NCI-H1105 (cell line): ENCODE results near the gene CACHD1.
A peak's percentile ranks its signal among the peaks of the same experiment; 100 is the strongest.
"Not testable (repeated sequence)": the region's sequence is repeated elsewhere in the genome, so short reads cannot be mapped to it uniquely, and the experiment has no call there.

ENCODE experiments used
- DNase-seq: peaks from one replicate; lab custom pipeline; 2025; lab: John Stamatoyannopoulos, UW

The CACHD1 gene

DNA sequence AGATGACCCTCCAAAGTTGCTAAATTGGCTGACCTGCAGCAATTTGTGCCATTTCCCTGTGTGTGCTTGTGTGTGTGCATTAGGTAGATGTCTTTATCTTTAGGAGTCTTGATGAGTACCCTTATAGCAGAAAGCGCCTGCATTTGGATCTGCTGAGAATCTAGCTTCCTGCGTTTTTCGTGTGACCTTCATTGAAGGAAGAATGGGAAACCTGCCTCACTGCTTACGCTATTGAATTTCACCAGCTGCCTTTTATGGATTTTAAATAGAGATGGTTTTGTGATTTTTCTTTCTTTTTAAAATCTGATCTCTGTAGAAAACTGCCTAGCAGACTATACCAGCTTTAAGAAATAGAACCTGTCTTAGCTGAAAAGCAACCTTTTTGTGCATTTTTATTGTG is 124.5 kb downstream of the CACHD1 start:
- DNase-seq, result no peak

DNA sequence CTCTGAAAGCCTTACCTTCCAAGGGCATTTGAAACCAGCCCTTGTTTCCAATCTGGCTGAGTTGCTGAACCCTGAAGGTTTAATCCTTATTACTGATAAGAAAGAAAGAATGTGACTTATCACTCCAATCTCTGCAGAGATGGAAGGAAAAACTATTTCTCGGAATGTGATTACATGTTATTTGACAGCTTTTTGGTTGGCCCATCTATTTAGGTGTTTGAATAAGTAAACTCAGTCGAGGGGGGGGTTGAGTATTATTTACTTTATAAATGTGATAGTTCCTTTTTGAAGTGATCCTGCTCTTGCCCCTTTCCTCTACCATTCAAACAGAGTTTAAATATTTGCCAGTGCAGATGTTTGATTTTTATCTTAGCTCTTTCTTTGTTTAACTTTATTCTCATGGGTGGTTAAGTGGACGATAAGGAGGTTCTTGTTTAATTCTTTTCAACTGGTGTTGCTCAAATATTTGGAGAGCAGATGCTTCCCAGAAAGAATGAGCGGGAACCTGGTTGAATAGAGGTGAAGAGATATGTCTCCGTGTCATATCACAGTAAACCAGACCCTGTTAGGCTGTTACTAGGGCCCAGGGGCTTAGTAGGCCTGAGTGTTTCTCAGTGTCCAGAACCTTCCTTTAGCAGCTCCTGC is 126.1 kb downstream of the CACHD1 start:
- DNase-seq, result no peak

DNA sequence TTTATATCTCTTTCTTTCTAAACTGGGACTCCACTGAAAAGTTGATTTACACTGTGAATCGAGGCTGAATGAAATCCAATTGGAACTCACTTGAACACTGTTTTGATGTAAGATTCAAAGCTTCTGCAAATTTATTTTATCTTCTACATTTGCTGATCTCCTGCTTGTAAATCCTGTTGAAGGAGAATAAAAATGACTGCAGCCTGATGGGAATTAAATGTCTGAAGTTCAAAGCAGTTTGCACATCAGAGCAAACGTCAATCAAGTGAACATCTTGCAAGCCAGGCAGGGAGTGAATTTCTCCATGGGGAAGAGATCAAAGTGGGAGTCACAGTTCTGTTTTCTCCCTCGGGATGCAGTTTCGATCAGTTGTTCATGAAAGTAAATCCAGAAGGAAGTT is 127.2 kb downstream of the CACHD1 start:
- DNase-seq, result no peak

DNA sequence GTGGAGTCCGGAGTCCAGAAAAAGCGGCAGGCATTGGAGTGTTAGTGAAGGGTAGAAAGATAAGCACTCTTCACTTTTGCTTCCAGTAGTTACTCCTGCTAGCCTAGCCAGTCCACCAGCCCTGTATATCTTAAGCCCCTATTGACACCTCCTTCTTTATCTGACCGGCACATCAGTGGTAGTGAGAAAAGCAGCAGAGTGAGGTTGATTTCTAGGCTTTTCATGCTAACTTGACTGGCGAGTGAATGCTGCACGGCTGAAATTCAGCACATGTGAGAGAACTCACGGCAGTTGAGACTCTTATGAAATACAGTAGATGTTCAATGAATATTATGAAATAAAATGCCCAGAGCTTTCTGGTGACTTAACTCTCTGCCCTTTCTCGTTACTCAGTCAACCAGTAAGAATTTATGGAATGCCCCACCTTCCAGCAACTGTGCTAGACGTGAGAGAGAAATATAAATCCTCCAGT is 128.2 kb downstream of the CACHD1 start:
- no peak for DNase-seq

DNA sequence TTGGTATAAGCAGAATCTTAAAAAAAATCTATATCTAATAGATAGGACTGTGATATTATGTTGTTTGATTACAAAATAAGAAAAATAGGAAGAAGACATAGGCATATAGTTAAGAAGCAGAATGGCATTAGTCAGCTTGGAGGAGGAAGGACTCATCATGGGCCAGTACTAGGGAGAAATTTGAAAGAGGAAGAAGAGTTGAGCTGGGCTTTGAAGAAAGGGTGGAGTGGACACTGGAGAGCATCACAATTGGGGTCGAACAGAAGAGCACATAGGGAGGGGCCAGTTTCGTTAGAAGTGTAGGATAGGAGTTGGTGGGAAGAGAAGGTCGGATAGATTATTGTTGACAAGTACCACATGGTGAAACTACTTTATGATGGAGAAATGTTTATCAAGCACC is 129.3 kb downstream of the CACHD1 start:
- no peak for DNase-seq

DNA sequence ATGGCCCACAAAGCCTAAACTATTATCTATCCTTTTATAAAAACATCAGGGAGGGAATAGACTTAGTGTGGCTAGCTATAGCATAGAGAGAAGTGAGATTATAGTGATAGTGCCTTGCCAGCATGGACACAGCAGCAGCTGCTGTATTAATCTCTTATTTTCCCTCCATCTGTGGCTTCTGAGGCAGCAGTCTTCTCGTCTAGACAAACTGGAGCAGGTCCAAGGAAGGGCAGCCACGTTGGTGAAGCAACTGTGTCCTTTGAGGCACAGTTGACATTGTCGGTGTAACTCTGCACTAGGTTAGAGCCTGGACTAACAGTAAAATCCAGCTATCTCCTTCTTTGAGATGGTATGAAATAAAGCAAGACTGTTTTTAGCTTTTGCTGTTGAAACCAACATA is 131.3 kb downstream of the CACHD1 start:
- DNase-seq, result peak; percentile 9

DNA sequence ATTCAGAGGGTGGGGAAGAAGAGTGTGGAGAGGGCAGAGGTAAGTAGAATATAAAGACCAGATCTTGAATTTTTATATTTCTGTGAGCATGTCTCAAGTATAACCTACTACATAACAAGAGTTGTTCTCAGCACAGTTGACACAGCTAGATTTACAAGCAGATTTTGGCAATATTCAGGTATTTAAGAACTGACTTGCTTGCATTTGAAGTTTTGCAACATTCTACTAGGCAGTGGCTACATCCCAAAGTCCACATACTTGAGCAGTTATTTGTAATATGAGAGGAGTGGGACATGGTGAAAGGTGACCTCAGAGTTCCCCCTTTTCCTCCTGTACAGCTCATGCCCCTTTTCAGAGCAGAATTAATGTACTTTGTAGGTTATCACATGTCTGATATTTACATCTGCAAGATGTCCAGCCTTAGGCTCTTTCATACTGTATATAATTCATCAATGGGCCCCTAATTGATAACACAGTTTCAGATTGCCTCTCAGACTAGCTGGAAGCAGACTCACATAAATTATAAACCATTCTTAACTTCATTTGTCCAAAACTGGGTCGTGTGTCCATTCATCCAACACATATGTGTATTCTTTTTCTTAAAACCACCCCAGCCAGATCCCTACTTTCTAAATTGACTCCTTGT is 138.2 kb downstream of the CACHD1 start:
- DNase-seq, result no peak

DNA sequence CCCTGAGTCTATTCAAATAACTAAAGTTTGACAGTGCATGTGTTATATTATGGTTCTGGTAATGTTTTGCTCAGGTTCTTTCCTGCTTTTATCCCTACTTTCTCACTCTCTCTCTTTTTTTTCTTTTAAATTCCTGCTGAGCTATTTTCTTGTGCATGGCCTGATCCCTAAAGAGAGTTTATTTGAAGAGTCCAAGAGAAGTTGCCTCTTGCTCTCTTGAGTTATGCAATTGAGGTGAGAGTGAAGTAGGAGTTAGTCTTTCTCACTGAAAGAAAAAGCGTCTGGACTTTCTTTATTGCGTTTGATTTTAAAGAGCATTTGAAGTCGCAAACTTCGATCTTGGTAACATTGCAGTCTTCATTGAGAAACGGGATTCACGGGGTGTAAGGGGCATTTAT is 138.7 kb downstream of the CACHD1 start:
- DNase-seq, result no peak

DNA sequence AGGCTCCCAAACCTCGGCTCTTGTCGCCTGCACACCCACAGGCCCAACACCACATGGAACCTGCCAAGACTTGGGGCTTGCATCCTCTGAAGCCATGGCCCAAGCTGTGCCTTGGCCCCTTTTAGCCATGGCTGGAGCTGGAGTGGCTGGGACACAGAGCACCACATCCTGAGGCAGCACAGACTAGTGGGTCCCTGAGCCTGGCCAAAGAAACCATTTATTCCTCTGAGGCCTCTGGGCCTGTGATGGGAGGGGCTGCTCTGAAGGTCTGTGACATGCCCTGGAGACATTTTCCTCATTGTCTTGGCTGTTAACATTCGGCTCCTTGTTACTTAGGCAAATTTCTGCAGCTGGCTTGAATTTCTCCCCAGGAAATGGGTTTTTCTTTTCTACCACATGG is 141.0 kb downstream of the CACHD1 start:
- not testable (repeated sequence) for DNase-seq

DNA sequence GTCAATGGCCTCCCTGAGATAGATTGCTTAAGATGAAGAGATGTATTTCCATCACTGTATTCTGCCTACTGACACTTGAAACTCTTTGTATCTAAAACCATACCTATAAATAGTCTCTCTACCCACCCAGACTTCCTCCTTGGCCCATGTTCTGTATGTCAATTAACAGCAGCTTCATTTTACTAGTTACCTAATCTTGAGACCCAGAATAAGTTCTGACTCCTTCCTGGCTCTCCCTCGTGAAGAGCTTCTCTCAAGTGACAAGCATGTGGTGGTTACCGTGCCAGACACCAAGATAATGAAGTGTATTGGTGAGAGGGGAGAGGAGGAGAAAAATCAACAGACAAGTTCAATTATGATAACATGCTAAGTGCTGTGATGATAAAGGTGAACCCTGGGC is 146.1 kb downstream of the CACHD1 start:
- no peak for DNase-seq

DNA sequence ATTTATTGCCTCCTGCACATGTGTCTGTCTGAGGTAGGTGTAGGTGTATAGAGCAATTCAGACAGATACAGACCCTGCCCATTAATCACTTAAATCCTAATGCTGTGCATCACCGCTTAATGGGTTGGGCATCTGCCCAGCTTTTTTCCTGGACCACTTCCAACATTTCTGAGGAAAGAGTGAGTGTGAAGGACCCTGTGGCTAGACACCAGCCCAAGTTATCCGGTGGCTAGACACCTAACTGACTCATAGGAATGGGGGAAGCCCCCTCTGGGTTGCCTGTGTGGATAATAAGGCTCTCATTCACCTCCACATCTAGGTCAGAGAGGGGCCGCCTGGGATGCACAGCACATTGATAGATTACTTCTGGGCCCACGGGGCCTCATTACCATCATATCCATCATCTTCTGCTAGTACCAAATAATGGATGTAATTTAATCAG is 153.8 kb downstream of the CACHD1 start:
- peak; percentile 20 for DNase-seq

DNA sequence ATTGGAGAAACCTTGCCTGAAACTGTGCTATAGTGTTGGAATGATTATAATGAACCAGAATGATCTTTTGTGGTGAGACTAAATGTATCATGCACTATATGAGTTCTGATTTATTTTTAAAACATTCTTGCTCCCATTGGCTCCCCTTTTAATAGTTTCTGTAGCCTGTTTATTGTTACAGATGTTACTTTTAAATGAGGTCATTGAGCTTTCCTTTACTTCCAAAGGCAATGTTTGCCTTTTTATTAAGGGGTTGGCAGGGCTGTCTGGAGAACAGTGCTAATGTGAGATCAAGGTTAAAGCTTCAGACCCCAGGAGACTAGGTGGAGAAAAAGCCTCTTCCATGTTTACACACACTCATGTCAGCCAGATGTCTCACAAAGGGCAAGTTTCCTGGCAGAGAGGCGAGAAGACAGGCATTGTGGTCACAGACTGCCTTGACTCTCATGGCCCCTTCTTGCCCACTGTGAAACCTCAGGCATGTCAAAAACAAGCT is 154.3 kb downstream of the CACHD1 start:
- DNase-seq, result no peak

DNA sequence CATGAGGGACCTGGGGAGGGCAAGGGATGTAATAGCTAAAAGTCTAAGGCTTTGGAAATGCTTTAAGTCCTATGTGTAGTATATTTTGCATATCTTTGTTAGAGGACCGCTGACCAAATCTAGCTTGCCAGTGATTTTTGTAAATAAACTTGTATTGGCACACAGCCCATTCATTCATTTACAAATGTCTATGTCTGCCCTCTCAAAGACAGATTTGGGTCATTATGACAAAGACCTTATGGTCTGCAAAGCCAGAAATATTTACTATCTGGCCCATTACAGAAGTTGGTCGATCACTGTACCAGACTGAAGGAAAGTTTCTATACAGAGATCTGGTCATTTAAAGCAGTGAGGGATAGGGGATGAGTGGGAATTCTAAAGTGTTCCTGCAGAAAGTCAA is 154.9 kb downstream of the CACHD1 start:
- no peak for DNase-seq

DNA sequence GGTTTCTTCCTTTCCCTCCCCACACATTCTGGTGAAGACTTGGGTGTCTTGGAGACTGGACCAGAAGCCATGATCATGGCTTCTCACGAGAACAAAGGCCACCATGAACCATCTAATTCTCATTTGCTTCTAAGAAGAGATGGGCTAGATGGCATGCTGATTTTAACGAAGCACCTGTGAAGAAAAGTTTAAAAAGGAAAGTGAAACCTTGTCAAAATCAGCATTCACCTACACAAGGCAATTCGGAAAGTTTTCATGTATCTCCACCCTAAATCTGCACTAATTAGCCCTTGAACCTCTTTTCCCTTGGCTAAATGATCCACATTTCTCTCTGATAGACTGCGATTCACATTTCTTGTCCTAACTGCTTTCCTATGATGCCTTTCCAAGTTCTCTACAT is 160.7 kb downstream of the CACHD1 start:
- no peak for DNase-seq

DNA sequence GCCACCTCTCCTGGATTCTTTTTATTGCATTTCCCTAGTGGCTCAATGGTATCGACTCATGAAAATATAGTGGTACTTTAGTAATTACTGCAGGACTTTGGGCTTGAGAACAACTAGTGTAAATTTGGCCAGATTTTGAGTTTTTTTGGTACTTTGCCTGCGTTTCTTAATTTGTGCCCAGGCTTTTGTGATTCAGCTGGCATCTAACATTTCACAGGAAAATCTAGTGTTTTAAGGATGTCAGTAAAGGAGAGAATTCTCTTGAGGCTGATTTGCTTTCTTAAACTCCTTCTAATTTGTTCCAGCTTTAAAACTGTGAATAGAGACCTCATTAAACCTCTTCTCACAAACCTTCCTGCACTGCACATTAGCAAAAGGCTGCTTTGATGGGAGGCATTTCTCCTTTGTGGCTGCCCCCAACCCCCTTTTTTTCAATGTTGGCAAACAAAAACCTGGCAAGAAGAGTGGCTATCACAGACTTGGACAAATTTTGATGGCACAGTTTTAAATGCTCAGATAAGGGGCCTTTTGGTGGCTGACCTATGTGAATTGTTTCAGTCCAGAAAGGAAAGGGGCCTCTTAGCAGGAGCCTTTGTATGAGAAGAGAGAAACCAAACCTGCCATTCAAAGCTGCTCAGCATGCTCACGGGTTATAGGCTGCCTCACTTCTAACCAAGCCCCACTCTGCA is 161.6 kb downstream of the CACHD1 start:
- no peak for DNase-seq

DNA sequence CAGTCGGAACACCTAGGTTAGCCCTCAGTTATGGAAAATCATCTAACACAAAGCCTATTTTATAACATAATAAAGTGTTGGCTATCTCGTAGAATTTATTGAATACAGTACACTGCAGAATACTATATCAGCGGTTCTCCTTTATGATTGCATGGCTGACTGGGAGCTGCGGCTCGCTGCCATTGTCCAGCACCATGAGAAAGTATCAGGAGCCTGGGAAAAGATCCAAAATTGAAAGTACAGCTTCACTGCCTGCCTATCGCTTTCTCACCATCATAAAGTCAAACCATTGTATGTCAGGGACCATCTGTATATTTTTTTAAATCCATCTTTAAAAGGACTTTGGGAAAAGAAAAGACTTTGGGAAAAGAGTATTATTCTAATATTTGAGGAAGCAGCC is 163.0 kb downstream of the CACHD1 start:
- DNase-seq, result no peak

DNA sequence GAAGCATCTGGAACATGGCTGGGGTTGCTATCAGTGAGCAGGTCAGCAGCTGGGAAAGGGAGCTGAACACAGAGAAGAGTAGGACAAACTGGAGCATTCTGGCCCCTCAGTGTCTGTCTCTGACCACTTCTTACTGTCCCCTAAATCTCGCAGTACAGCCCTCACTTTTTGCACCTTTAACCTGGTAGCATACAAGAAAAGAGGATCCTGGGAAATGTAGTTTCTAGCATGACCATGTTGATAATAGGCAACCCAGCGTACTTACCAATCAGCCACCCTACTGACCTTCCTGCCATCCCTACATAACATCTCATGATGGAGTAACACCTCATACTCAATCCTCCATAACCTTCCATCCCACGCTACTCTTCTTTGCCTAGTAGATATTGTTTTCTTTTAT is 175.8 kb downstream of the CACHD1 start:
- DNase-seq, result no peak

DNA sequence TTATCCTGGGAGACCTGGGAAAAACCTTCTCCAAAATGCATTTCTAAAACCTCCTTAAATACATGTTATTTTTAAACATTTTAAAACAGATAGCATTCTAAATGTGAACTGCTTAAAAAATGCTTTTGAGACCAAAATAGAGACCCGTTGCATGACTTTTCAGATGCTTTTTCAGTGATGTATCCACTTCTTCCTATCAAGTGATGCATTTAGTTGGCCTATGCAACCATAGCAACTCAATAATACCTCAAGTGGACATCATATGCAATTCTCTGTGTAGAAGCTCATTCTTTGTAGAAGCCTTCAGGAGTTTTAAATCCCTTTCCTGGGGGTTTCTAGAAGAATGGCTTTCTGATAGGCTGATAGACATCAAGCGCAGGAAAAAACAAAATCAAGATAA is 180.5 kb downstream of the CACHD1 start:
- no peak for DNase-seq

DNA sequence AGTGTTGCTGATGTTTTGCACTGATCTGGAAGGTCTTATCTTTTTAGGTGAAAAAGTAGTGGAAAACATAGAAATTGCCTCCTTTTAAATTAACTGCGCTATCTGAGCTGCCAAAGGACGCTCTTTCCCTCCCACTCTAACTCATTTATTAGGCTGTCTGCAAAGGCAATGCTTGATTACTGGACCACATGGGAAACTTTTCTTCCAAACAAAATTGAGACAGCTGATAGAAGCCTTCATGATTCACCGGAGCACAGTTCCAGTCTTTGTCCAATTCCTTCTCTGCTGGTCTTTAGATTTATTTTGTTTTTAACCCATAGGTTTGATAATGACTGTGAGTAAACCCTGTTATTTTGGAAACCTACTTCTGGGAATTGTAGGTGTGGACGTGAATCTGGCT is 181.9 kb downstream of the CACHD1 start:
- DNase-seq, result no peak

DNA sequence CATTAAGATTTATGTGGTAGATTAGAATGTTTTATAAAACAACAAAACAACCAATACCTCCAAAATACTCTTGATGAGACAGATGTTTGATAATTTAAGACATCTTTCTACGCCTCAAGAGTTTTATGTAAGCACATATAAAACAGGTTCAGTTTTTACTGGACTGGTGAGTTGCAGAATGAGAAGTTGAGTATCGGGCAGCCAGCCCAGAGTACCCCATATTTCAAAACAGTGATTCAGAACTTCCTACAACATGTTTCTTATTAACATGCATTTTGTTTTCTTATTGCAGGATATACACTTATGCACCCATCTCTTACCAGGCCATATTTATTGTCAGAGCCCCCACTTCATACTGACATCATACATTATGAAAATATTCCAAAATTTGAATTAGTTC is 183.5 kb downstream of the CACHD1 start:
- no peak for DNase-seq

DNA sequence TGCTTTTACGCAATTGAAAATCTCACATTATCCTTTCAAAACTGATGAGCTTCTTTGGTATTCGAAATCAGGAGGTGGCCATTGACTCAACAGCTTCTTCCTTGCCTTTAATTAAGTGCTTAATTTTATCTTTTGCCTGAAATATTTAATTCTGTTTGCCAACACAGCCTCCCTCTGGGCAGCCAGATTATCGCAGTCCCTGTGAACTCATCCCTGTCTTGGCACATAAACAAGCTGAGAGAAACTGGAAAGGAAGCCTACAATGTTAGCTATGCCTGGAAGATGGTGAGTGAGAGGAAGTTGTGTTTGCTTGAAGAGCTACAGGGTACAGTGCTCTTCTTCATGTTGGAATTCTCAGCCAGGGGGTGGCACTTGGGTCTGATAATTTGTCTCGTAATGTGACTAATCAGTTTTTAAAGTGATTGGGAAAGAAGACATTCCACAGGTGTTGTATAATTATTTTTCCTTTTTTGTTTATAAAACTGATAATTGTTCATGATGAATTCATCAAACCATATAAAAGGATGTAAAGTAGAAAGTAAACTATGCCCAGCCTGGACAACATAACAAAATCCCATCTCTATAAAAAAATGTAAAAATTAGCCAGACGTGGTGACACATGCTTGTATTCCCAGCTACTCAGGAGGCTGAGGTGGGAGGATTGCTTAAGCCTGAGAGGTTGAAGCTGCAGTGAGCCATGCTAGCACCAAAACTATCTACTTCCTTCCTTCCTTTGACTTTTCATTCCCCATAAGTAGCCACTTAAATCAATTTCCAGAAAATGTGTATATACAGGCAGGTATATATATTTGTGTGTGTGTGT is 184.8 kb downstream of the CACHD1 start:
- DNase-seq, result no peak

DNA sequence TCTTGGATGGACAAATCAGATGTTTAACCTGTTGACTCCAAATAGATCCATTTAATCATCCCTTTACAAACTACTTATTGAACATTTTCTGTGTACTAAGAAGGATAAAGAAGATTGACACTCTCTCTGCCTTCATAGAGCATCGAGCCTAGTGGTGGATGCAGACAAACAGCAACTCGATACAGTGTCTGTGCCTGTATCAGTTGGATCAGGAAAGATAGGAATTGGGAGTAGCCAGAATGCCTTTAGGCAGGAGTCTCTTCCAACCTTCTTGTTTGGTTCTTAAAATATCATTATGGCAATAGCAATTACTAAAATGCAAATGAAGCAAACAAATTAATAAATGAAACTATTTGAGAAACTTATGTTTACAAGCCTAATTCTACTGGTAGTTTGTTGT is 185.9 kb downstream of the CACHD1 start:
- DNase-seq, result no peak
